Ecto neural progenitor cell (in vitro differentiated cells): ENCODE results near the gene TSPEAR.
A peak's percentile ranks its signal among the peaks of the same experiment; 100 is the strongest.
"Not testable (repeated sequence)": the region's sequence is repeated elsewhere in the genome, so short reads cannot be mapped to it uniquely, and the experiment has no call there.

Experiments used
- DNase-seq: peaks from one replicate; pipeline ENCODE4 v3.0.0-alpha.2; 2018; ENCODE audit warnings: low spot score

The TSPEAR gene

GRCh38 chr21:44650973-44651675 lies 60.2 kb downstream of the TSPEAR start:
- no peak for DNase-seq

GRCh38 chr21:44650265-44650972 lies 61.0 kb downstream of the TSPEAR start:
- DNase-seq, result no peak

DNA sequence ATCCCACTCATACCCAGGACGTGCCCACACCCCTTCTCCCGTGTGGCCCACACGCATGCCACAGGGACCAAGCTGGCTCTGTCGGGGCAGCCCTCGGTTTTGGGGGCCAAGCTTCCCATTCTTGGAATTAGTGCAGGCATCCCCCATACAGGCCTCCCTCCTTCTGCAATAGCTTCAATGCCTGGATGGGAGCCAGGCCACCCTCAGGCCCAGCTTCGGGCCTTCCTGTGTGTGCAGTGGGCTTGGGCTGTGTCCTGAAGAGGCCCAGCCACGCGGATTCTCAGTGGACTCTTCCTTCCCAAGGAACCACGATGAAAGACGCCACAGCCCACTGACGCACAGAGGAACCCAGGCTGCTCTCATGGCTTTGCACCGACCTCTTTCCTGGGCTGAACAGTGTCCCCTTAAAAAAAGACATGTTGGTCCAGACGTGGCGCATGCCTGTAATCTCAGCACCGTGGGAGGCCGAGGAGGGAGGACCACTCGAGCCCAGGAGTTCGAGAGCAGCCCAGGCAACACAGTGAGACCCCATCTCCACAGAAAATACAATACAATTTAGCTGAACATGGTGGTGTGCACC lies 61.8 kb downstream of the TSPEAR start:
- DNase-seq, result no peak

- peak; percentile 48 for DNase-seq
Measured at GRCh38 chr21:44648557-44649311, 62.6 kb downstream of the TSPEAR start.

DNA sequence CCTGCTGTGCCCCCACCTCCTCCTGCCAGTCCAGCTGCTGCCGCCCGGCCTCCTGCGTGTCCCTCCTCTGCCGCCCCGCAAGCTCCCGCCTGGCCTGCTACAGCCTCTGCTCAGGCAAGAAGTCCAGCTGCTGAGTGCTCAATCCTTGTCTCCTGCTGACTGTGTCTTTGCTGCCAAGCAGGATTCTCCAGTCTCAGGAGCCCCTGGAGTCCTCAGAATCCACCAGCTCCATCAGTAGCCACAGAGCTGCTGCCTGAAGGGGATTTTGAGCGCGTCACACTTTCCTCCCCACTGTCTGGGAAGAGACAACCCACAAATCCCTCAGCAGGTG lies 64.2 kb downstream of the TSPEAR start:
- DNase-seq, result peak; percentile 54

DNA sequence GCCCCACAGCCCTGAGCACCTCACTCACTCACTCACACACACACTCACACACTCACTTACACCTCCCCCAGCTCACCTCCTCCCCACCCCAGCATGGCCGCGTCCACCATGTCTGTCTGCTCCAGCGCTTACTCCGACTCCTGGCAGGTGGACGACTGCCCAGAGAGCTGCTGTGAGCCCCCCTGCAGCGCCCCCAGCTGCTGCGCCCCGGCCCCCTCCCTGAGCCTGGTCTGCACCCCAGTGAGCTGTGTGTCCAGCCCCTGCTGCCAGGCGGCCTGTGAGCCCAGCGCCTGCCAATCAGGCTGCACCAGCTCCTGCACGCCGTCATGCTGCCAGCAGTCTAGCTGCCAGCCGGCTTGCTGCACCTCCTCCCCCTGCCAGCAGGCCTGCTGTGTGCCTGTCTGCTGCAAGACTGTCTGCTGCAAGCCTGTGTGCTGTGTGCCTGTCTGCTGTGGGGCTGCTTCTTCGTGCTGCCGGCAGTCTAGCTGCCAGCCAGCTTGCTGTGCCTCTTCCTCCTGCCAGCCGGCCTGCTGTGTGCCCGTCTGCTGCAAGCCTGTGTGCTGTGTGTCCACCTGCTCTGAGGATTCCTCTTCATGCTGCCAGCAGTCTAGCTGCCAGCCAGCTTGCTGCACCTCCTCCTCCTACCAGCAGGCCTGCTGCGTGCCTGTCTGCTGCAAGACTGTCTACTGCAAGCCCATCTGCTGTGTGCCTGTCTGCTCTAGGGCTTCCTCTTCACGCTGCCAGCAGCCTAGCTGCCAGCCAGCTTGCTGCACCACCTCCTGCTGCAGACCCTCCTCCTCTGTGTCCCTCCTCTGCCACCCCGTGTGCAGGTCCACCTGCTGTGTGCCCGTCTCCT lies 64.8 kb downstream of the TSPEAR start, which contains the start of gene KRTAP10-11:
TSS of gene KRTAP10-11 (plus strand) at position 49 of the 856 bp plus-strand sequence. CDS start at position 94, 45 bp downstream.
- not testable (repeated sequence) for DNase-seq

GRCh38 chr21:44644878-44645277 lies 66.5 kb downstream of the TSPEAR start:
- DNase-seq, result no peak

- DNase-seq, result peak; percentile 45
Measured at GRCh38 chr21:44643741-44644310, 67.5 kb downstream of the TSPEAR start.

- peak; percentile 32 for DNase-seq
Measured at GRCh38 chr21:44640761-44641160, 70.6 kb downstream of the TSPEAR start.

DNA sequence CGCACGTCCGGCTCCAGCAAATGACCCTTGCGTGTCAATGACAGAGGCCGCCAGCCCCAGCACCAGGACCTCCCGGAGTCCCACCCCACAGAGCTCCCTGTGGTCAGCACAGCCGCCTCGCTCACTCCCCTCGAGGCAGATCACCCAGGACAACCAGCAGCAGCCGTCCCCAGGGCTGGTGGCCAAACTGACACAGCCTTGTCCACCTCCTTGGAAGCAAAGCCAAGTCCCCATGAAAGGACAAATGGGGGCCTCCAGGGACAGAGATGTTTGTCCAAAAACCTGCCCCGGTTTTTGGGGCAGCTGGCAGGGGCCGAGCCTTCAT lies 72.1 kb downstream of the TSPEAR start:
- DNase-seq, result no peak

- peak; percentile 35 for DNase-seq
Measured at GRCh38 chr21:44638506-44639330, 72.7 kb downstream of the TSPEAR start.

DNA sequence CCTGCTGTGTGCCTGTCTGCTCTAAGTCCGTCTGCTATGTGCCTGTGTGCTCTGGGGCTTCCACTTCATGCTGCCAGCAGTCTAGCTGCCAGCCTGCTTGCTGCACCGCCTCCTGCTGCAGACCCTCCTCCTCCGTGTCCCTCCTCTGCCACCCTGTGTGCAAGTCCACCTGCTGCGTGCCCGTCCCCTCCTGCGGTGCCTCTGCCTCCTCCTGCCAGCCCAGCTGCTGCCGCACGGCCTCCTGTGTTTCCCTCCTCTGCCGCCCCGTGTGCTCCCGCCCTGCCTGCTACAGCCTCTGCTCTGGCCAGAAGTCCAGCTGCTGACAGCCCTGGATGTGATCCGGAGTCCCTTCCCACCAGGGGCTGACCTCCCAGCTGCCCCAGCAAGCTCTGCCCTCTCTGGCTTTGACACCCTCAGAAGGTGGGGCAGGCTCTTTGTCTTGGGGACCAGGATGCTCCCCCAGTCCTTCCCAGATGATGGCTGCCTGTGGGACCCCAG lies 73.5 kb downstream of the TSPEAR start:
- DNase-seq, result not testable (repeated sequence)

DNA sequence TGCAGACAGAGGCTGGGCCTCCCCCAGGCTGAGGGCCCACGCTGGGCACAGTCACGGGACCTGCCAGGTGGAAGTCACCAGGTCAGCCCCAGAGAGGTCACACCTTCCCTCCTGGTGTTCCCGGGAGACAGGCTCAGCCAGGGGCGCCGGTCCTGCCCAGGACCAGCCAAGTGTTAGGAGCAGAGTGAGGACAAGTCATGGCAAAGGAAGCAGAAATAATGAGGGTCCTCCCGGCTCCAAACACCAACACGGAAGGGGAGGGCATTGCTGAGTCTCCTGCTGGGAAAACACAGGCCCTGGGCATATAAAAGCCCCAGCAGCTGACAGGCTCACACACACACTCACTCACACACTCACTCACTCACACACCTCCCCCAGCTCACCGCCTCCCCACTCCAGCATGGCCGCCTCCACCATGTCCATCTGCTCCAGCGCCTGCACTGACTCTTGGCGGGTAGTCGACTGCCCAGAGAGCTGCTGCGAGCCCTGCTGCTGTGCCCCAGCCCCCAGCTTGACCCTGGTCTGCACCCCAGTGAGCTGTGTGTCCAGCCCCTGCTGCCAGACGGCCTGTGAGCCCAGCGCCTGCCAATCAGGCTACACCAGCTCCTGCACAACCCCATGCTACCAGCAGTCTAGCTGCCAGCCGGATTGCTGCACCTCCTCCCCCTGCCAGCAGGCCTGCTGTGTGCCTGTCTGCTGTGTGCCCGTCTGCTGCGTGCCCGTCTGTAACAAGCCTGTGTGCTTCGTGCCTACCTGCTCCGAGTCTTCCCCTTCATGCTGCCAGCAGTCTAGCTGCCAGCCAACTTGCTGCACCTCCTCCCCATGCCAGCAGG lies 74.1 kb downstream of the TSPEAR start, which contains the start of gene KRTAP10-10:
TSS of gene KRTAP10-10 (plus strand) at position 339 of the 833 bp plus-strand sequence. CDS start at position 401, 62 bp downstream.
- peak; percentile 54 for DNase-seq

- DNase-seq, result peak; percentile 36
Measured at GRCh38 chr21:44636209-44637017, 75.0 kb downstream of the TSPEAR start.

- no peak for DNase-seq
Measured at GRCh38 chr21:44632067-44632466, 79.3 kb downstream of the TSPEAR start.

DNA sequence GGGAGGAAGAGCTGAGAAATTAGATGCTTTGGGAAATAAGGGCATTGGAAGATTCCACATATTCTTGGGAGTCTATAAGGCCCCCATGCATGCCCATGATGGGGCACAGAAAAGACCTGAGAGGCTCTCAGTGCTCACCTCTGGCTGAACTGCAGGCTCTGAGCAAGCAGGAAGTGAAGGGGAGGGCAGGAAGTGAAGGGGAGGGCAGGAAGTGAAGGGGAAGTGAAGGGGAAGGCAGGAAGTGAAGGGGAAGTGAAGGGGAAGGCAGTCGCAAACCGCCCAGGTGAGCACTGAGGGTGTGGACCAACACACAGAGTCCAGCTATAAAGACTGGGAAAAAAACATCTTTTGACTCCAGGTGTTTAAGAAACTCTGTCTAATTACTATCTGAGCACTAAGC lies 80.9 kb downstream of the TSPEAR start:
- DNase-seq, result peak; percentile 7

DNA sequence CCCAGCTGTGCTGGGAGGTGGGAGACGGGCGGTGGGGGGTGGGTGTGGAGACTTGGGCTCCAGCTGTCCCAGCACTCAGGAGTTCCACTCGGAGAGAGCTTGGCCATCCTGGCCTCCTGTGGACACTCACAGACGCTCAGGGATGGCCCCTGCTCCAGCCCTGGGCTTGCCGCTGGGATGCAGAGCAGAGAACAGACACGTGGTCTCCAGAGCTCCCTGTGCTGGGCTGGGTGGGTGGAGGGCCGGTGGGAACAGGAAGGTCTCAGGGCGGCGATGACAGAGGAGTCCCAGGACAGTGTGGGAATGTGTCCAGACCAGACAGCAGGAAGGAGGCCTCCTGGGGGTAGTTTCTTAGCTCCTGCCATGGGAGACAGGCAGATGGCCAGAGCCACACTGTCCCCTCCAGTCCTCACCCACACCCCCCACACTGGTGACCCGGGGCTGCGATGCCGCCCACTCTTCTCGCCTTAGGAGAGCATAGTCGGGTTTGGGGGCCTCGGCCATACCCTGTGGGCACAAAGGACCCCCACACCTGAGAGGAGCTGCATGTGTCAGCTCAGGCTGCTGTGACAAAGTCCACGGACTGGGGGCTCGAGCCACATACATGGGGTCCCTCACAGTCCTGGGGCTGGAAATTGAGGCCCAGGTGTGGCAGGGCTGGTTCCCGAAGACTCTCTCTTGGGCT lies 82.5 kb downstream of the TSPEAR start:
- DNase-seq, result peak; percentile 36

DNA sequence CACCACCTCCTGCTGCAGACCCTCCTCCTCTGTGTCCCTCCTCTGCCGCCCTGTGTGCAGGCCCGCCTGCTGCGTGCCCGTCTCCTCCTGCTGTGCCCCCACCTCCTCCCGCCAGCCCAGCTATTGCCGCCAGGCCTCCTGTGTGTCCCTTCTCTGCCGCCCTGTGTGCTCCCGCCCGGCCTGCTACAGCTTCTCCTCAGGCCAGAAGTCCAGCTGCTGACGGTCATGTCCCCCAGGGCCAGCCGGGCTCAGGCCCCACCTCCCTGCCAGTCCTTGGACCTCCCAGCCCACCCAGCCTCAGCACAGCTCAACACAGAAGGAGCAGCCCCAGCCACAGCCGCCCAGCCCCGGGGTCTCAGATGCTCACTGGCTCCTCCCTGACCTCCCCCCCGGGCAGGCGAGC lies 83.5 kb downstream of the TSPEAR start:
- DNase-seq, result peak; percentile 48
